Heart right ventricle (tissue), 16 donors: Measurements from ENCODE around the gene ALDH3B2. TPM values are rescaled to one million over a fixed set of nuclear protein-coding genes. Genes with fewer than 3 reads are reported as not detected.

Source experiments
- ATAC-seq, 8 donors: fragments of 200-7000 bp; cut with Tn5 transposase; one replicate each; pipeline ENCODE4 v1.9.1; 2020; ENCODE audit warnings: mild to moderate bottlenecking in 8 of 8, moderate library complexity in 8 of 8, moderate number of reproducible peaks in 1 of 8
- DNase-seq, 2 donors: peaks; one replicate each; pipeline ENCODE4 v3.0.0-alpha.2; 2020
- H3K27ac ChIP-seq, 10 donors: fragments of 200-600 bp; sonication (generic) in 2 of 10; one replicate each; pipeline versions ENCODE4 v1.5.0 to v1.8.0; 2020 to 2022; ENCODE audit warnings: mild to moderate bottlenecking in 3 of 10
- H3K27me3 ChIP-seq, 7 donors: fragments of 200-600 bp; one replicate each; pipeline ENCODE4 v1.8.0; 2021 to 2022; ENCODE audit warnings: mild to moderate bottlenecking in 2 of 7
- H3K36me3 ChIP-seq, 9 donors: fragments of 200-600 bp; sonication (generic) in 1 of 9; one replicate each; pipeline versions ENCODE4 v1.5.0 to v1.8.0; 2020 to 2022; ENCODE audit warnings: mild to moderate bottlenecking in 2 of 9
- H3K4me1 ChIP-seq, 9 donors: fragments of 200-600 bp; sonication (generic) in 1 of 9; one replicate each; pipeline versions ENCODE4 v1.5.0 to v1.8.0; 2020 to 2022; ENCODE audit warnings: mild to moderate bottlenecking in 4 of 9
- H3K4me3 ChIP-seq, 10 donors: fragments of 200-600 bp; sonication (generic) in 2 of 10; one replicate each; pipeline versions ENCODE4 v1.5.0 to v1.8.0; 2020 to 2022; ENCODE audit warnings: mild to moderate bottlenecking in 7 of 10, moderate library complexity in 2 of 10
- H3K9me3 ChIP-seq, 11 donors: fragments of 200-600 bp in 10 of 11; sonication (generic) in 2 of 11; one replicate each; pipeline versions ENCODE4 v1.5.0 to v1.8.0; 2013 to 2022; ENCODE audit warnings: mild to moderate bottlenecking in 2 of 11, control low read depth in 1 of 11, moderate library complexity in 1 of 11
- CTCF ChIP-seq, 9 donors: fragments of 200-600 bp; sonication (generic) in 2 of 9; IDR thresholded peaks; one replicate each; pipeline versions ENCODE4 v1.5.0 to v1.8.0; 2021 to 2022; ENCODE audit warnings: antibody characterized with exemption in 9 of 9, mild to moderate bottlenecking in 5 of 9, moderate library complexity in 1 of 9
- WGBS, 2 donors: extraction: QIAGEN DNeasy Blood & Tissue Kit; methylation state at CpG; one replicate each; pipeline ENCODE4 v1.1.7; 2013; ENCODE audit warnings: inconsistent platforms in 1 of 2; 5-methylcytosine and 5-hydroxymethylcytosine counted together
- intact Hi-C, 10 donors: fragments of 100-400 bp; cut with DNase I; formaldehyde crosslinking; loops; one replicate each; pipeline versions ENCODE4 v1.11.1 to v1.14.2; 2022
- polyA plus RNA-seq, 2 donors: library from polyadenylated mRNA; stranded (reverse); fragments of 200-250 nt; gene quantifications; one replicate each; pipeline ENCODE4 v1.2.3, GENCODE V29; 2013
- total RNA-seq, 10 donors: library from RNA; stranded (reverse); fragmentation: NEBNext Ultra II Directional in 3 of 10; extraction: Animal tissue kit (Norgen Biotek cat#: 25700) in 3 of 10; gene quantifications; one replicate each; pipeline versions ENCODE4 v1.2.1 to v1.2.4, GENCODE V29; 2021 to 2023
- donor health status: Arrhythmogenic right ventricular cardiomyopathy.
- donor health status: ischemic (EF 13 %, LVEDD 7.1; RV severe dilation, severe dysfunction).
- donor health status: healthy with polysubstance abuse.
- donor health status: DM: no; HTN: yes; CAD: no.
- donor health status: DM: no; HTN: no; CAD: no.
- donor health status: ischemic (EF 25% LVEDD 6.9; RV normal size, moderate dysfunction).
- donor health status: ischemic (EF 25% LVEDD 5.7; RV mildly dilated, moderate dysfunction).
- donor health status: healthy.
- donor health status: DM: yes; HTN: yes; CAD: no.
- donor health status: Ischemic cardiomyopathy.
- donor health status: ischemic (EF 35%, LVEDD 5.7; RV mildly dilated, moderate dysfunction).
- donor health status: nonischemic (EF 11% LVEDD 7.7; RV severe dilation, severe dysfunction).
- donor health status: DM: yes; HTN: yes; CAD: no.
- donor health status: PGD.
- donor health status: ischemic (EF 29% LVEDD 5.4; RV normal size, mild dysfunction).
- donor health status: nonischemic (EF 23%, LVEDD 6.1; RV moderate dilation, normal function).

ALDH3B2 gene
- total and polyA plus RNA-seq, 12 donors, result 0.03 TPM; not detected in 11

- peaks cover 0 to 51% (median 40%) of the 10 kb centered on the region in 9 donors for H3K36me3 ChIP-seq
- DNase-seq, result no peak
- H3K4me3 ChIP-seq, result peak overlapping the region in 7 of 10 donors; percentile 27 to 53 (median 50)
- H3K27ac ChIP-seq, result peak overlapping the region in 8 of 10 donors; percentile 14 to 92 (median 48)
- intact Hi-C loops, result no loop called here
- no peaks in the 10 kb centered on the region for H3K9me3 ChIP-seq
- H3K27me3 ChIP-seq, result peaks cover 0 to 17% (median 12%) of the 10 kb centered on the region in 7 donors
- peak in 5 of 8 donors; percentile 1 to 19 (median 3) for ATAC-seq
- TF ChIP-seq CTCF (IDR thresholded peaks at IDR 0.05), result no peak
- WGBS, 2 donors, result 82 to 85% methylated on average over 17 of the region's 17 CpGs
- peaks cover 8 to 37% (median 19%) of the 10 kb centered on the region in 9 donors for H3K4me1 ChIP-seq
Observed at GRCh38 chr11:67613313-67613959, 61.0 kb downstream of the ALDH3B2 start.

GRCh38 chr11:67612751-67613150 lies 61.7 kb downstream of the ALDH3B2 start:
- peaks cover 0 to 54% (median 40%) of the 10 kb centered on the region in 9 donors for H3K36me3 ChIP-seq
- intact Hi-C loops, result no loop called here
- DNase-seq, result no peak

More at GRCh38 chr11:67612751-67613150, 61.7 kb downstream of the ALDH3B2 start:
- WGBS, 2 donors, result 85 to 87% methylated on average over 13 of the region's 13 CpGs
- no peak for TF ChIP-seq CTCF (IDR thresholded peaks at IDR 0.05)
- Histone ChIP-seq H3K27ac (no peak overlapping the region), H3K27me3 (peaks cover 0 to 17% (median 12%) of the 10 kb centered on the region in 7 donors), H3K4me1 (peaks cover 11 to 43% (median 24%) of the 10 kb centered on the region in 9 donors), H3K4me3 (no peak overlapping the region), H3K9me3 (no peaks in the 10 kb centered on the region)
- ATAC-seq, result no peak

Other genes with a start within 250 kb of the ALDH3B2 start
- 10 to 100 TPM; 16.3 to 30.4 (median 20.8) TPM for gene RPS6KB2, start 246.1 kb downstream of the ALDH3B2 start, total RNA-seq
- 10 to 100 TPM; 32.2 to 46.3 TPM for gene RPS6KB2, start 246.1 kb downstream of the ALDH3B2 start, polyA plus RNA-seq
- gene PTPRCAP, start 236.9 kb downstream of the ALDH3B2 start, total RNA-seq, result 10 to 100 TPM in 1 of 10 donors, 1 to 10 TPM in 3, under 1 TPM in 4, not detected in 2; 0.42 to 10.1 (median 0.96) TPM
- 1 to 10 TPM; 1.7 to 3.1 TPM for gene PTPRCAP, start 236.9 kb downstream of the ALDH3B2 start, polyA plus RNA-seq
- 10 to 100 TPM; 12.2 to 38.7 (median 19.6) TPM for gene CORO1B, start 231.1 kb downstream of the ALDH3B2 start, total RNA-seq
- 10 to 100 TPM; 29.1 to 42.3 TPM for gene CORO1B, start 231.1 kb downstream of the ALDH3B2 start, polyA plus RNA-seq
- not detected for gene GPR152, start 221.9 kb downstream of the ALDH3B2 start, total RNA-seq
- not detected for gene GPR152, start 221.9 kb downstream of the ALDH3B2 start, polyA plus RNA-seq
- gene CABP4, start 219.3 kb downstream of the ALDH3B2 start, total RNA-seq, result 1 to 10 TPM in 2 of 10 donors, under 1 TPM in 7, not detected in 1; 0.17 to 1.5 (median 0.70) TPM
- gene CABP4, start 219.3 kb downstream of the ALDH3B2 start, polyA plus RNA-seq, result 1 to 10 TPM in 1 of 2 donors, under 1 TPM in 1; 0.39 to 1.5 TPM
- gene TMEM134, start 205.4 kb downstream of the ALDH3B2 start, total RNA-seq, result 100 to 1,000 TPM in 1 of 10 donors, 10 to 100 TPM in 9; 69.8 to 104 (median 81.2) TPM
- 10 to 100 TPM; 78.0 to 94.4 TPM for gene TMEM134, start 205.4 kb downstream of the ALDH3B2 start, polyA plus RNA-seq
- gene AIP, start 191.6 kb downstream of the ALDH3B2 start, total RNA-seq, result 10 to 100 TPM; 37.5 to 63.0 (median 49.8) TPM
- 100 to 1,000 TPM in 1 of 2 donors, 10 to 100 TPM in 1; 74.8 to 104 TPM for gene AIP, start 191.6 kb downstream of the ALDH3B2 start, polyA plus RNA-seq
- 10 to 100 TPM; 21.3 to 68.9 (median 28.8) TPM for gene PITPNM1, start 169.3 kb downstream of the ALDH3B2 start, total RNA-seq
- 10 to 100 TPM; 24.9 to 40.1 TPM for gene PITPNM1, start 169.3 kb downstream of the ALDH3B2 start, polyA plus RNA-seq
- 10 to 100 TPM; 29.3 to 94.1 (median 53.4) TPM for gene CDK2AP2, start 166.5 kb downstream of the ALDH3B2 start, total RNA-seq
- 100 to 1,000 TPM in 1 of 2 donors, 10 to 100 TPM in 1; 80.0 to 602 TPM for gene CDK2AP2, start 166.5 kb downstream of the ALDH3B2 start, polyA plus RNA-seq
- gene CABP2, start 151.2 kb downstream of the ALDH3B2 start, total RNA-seq, result not detected
- not detected for gene CABP2, start 151.2 kb downstream of the ALDH3B2 start, polyA plus RNA-seq
- gene GSTP1, start 90.8 kb downstream of the ALDH3B2 start, total RNA-seq, result 100 to 1,000 TPM; 249 to 430 (median 303) TPM
- 100 to 1,000 TPM; 462 to 642 TPM for gene GSTP1, start 90.8 kb downstream of the ALDH3B2 start, polyA plus RNA-seq
- 100 to 1,000 TPM; 406 to 712 (median 638) TPM for gene NDUFV1, start 67.7 kb downstream of the ALDH3B2 start, total RNA-seq
- 100 to 1,000 TPM; 295 to 387 TPM for gene NDUFV1, start 67.7 kb downstream of the ALDH3B2 start, polyA plus RNA-seq
- 10 to 100 TPM; 40.5 to 93.4 (median 51.7) TPM for gene NUDT8, start 44.7 kb downstream of the ALDH3B2 start, total RNA-seq
- 100 to 1,000 TPM in 1 of 2 donors, 10 to 100 TPM in 1; 48.1 to 107 TPM for gene NUDT8, start 44.7 kb downstream of the ALDH3B2 start, polyA plus RNA-seq
- gene TBX10, start 34.9 kb downstream of the ALDH3B2 start, total RNA-seq, result under 1 TPM in 3 of 10 donors, not detected in 7; 0.17 to 0.44 (median 0.28) TPM
- gene TBX10, start 34.9 kb downstream of the ALDH3B2 start, polyA plus RNA-seq, result not detected
- not detected for gene ACY3, start 23.9 kb downstream of the ALDH3B2 start, total RNA-seq
- not detected for gene ACY3, start 23.9 kb downstream of the ALDH3B2 start, polyA plus RNA-seq